Measurements from ENCODE around the gene MPEG1.

The MPEG1 gene

GRCh38 chr11:59205648-59206047, 7.1 kb downstream of the MPEG1 start:
- TF ChIP-seq CREB1 (IDR thresholded peaks at IDR 0.05; ENCODE audit: low read depth) (no peak), TEAD4 (IDR thresholded peaks at IDR 0.05) (no peak), USF1 (IDR thresholded peaks at IDR 0.05) (no peak), EP300 (IDR thresholded peaks at IDR 0.05; ENCODE audit: borderline replicate concordance) (no peak), TAF1 (IDR thresholded peaks at IDR 0.05; ENCODE audit: low read depth) (no peak), RAD21 (IDR thresholded peaks at IDR 0.05; ENCODE audit: low read depth) (no peak), FOXM1 (IDR thresholded peaks at IDR 0.05; ENCODE audit: borderline replicate concordance, low read depth) (no peak), EGR1 (IDR thresholded peaks at IDR 0.05) (no peak)
- TF ChIP-seq, protein P1, sequence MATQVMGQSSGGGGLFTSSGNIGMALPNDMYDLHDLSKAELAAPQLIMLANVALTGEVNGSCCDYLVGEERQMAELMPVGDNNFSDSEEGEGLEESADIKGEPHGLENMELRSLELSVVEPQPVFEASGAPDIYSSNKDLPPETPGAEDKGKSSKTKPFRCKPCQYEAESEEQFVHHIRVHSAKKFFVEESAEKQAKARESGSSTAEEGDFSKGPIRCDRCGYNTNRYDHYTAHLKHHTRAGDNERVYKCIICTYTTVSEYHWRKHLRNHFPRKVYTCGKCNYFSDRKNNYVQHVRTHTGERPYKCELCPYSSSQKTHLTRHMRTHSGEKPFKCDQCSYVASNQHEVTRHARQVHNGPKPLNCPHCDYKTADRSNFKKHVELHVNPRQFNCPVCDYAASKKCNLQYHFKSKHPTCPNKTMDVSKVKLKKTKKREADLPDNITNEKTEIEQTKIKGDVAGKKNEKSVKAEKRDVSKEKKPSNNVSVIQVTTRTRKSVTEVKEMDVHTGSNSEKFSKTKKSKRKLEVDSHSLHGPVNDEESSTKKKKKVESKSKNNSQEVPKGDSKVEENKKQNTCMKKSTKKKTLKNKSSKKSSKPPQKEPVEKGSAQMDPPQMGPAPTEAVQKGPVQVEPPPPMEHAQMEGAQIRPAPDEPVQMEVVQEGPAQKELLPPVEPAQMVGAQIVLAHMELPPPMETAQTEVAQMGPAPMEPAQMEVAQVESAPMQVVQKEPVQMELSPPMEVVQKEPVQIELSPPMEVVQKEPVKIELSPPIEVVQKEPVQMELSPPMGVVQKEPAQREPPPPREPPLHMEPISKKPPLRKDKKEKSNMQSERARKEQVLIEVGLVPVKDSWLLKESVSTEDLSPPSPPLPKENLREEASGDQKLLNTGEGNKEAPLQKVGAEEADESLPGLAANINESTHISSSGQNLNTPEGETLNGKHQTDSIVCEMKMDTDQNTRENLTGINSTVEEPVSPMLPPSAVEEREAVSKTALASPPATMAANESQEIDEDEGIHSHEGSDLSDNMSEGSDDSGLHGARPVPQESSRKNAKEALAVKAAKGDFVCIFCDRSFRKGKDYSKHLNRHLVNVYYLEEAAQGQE (IDR thresholded peaks at IDR 0.05; ENCODE audit: low read depth): no peak

DNA sequence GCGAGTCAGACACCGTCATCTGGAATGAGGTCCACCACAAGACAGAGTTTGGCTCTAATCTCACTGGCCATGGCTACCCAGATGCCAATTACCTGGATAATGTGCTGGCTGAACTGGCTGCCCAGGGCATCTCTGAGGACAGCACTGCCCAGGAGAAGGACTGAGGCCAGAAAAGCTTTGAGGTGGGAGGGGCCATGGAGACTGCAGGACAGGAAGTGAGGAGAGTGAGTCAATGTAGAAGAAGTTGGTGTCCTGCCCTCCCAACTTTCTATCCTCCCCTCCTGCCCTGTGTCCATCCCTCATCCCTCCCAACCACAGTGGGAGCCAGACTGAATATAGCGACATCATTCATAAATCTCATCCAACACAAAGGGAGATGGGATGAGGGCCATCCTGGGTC, 8.0 kb downstream of the MPEG1 start:
- no peak for TF ChIP-seq USF1 (IDR thresholded peaks at IDR 0.05)
- TF ChIP-seq, protein P1 (IDR thresholded peaks at IDR 0.05; ENCODE audit: low read depth): no peak
- no peak for TF ChIP-seq NFIC (IDR thresholded peaks at IDR 0.05)
- no peak for TF ChIP-seq YY1 (IDR thresholded peaks at IDR 0.05; ENCODE audit: low read depth)
- TF ChIP-seq TAF1 (IDR thresholded peaks at IDR 0.05; ENCODE audit: low read depth): no peak
- TF ChIP-seq CEBPB (IDR thresholded peaks at IDR 0.05): no peak
- no peak for TF ChIP-seq EP300 (IDR thresholded peaks at IDR 0.05; ENCODE audit: borderline replicate concordance)

- TF ChIP-seq EP300 (IDR thresholded peaks at IDR 0.05; ENCODE audit: borderline replicate concordance): no peak
These were observed 11.4 kb downstream of the MPEG1 start for GRCh38 chr11:59201353-59201752.

- TF ChIP-seq, protein P1 (IDR thresholded peaks at IDR 0.05; ENCODE audit: low read depth): no peak
- TF ChIP-seq USF1 (IDR thresholded peaks at IDR 0.05): no peak
- no peak for TF ChIP-seq CREB1 (IDR thresholded peaks at IDR 0.05; ENCODE audit: low read depth)
- TF ChIP-seq EP300 (IDR thresholded peaks at IDR 0.05; ENCODE audit: borderline replicate concordance): no peak
- TF ChIP-seq NFIC (IDR thresholded peaks at IDR 0.05): no peak
- TF ChIP-seq TAF1 (IDR thresholded peaks at IDR 0.05; ENCODE audit: low read depth): no peak
- TF ChIP-seq TCF12 (IDR thresholded peaks at IDR 0.05; ENCODE audit: low read depth): no peak
- TF ChIP-seq CEBPB (IDR thresholded peaks at IDR 0.05): no peak
- TF ChIP-seq TEAD4 (IDR thresholded peaks at IDR 0.05): no peak
- no peak for TF ChIP-seq ZBTB7A (IDR thresholded peaks at IDR 0.05; ENCODE audit: low read depth)
- TF ChIP-seq RAD21 (IDR thresholded peaks at IDR 0.05; ENCODE audit: low read depth): no peak
- no peak for TF ChIP-seq EGR1 (IDR thresholded peaks at IDR 0.05)
- TF ChIP-seq, protein P2, sequence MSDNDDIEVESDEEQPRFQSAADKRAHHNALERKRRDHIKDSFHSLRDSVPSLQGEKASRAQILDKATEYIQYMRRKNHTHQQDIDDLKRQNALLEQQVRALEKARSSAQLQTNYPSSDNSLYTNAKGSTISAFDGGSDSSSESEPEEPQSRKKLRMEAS (IDR thresholded peaks at IDR 0.05): no peak
- TF ChIP-seq FOXM1 (IDR thresholded peaks at IDR 0.05; ENCODE audit: borderline replicate concordance, low read depth): no peak
- TF ChIP-seq YY1 (IDR thresholded peaks at IDR 0.05; ENCODE audit: low read depth): no peak
These were observed 12.3 kb downstream of the MPEG1 start for GRCh38 chr11:59200423-59200746.

All from Ishikawa (cell line).